NCI-H1930 (cell line): ENCODE measurements around the gene HDAC4.

ENCODE experiments used
- DNase-seq, 2 experiments: peaks; one replicate each; lab custom pipeline; 2025; lab: John Stamatoyannopoulos, UW

The HDAC4 gene

DNA sequence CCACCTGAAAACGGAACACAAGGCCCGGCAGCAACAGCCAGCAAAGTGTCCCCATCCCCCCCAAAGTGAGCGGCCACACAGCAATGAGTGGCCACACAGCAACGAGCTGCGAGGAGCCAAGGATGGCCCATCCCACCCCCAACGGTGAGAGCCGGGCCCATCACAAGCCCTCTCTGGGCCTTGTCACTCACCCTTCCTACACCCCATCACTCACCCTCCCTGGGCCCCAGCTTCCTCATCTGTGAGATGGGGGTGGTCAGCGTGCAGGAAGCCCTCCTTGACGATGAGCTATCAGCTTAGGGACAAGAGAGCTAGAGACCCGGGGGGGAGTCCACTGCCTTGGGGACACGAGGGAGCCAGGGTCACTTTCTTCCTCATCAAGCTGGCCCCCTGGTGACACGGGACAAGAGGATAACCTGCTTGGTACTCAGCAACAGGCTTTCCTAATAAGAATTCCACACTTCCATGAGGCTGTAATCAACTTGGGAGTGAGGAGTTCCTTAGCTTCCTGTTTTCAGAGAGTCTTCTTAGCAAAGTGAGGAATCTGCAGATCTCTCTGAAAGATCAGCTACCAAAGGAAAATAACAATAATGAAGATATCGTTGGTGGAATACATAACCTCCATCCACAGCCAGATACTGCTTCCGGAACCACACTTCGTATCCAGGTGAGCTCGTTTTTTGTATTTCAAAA is 92.8 kb downstream of the HDAC4 start:
- DNase-seq: no peak

DNA sequence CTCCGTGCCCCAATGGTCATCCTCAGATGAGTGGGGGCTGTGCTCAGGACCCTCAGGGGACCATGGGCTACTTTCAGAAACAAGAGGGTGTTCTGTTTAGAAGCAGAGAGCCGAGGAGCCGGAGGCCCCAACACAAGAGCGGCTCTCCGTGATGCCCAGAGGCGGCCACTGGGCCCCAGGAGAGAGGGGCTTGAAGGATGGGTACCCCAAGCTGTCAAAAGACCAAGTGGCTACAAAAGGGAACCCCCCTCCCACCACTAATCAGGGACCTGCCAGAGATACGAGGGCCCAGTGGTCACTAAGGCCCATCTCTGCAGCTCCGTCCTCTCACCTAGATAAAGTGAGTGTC is 93.6 kb downstream of the HDAC4 start:
- DNase-seq: no peak

DNA sequence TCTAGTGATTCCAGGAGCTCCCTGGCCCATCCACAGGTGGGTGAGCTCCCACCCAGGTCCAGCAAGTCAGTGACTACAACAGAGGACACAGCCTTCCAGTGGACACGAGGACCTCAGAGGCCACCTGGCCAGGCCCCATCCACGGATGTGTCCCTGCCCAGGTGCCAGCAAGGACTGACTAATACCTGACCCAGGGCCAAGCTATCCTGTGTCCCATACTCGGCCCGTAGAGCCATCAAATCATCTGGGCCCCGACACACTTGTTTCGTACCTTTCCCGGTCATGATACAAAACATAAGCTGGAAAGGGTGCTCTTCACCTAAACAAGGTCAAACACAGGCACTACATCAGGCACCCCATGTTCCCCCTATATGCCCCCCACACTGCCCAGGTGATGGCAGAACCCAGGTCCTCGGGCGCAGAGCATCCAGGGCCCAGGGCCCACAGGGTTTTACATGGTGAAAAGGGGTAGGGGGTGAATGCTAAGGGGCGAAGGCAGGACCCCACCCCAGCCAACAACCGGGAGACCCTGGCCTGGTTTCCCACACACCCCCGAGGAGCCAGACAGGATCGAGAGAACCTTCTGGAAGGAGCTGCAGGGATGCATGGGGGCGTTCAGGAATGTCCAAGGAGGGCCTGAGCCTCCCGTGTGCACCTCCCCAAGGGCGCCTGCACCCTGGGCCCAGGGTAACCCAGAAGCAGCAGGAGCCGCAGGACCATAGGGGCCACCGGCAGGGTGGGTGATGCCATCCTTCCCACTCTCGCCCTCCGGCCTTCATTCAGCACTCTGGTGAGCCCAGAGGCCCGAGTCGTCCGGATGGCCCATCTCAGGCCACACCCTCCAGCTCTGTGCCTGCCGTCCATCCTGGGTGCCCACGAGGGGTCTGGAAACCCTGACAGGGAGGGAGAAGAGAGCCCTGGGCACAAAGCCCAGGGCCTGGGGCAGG is 94.3 kb downstream of the HDAC4 start:
- DNase-seq: no peak

DNA sequence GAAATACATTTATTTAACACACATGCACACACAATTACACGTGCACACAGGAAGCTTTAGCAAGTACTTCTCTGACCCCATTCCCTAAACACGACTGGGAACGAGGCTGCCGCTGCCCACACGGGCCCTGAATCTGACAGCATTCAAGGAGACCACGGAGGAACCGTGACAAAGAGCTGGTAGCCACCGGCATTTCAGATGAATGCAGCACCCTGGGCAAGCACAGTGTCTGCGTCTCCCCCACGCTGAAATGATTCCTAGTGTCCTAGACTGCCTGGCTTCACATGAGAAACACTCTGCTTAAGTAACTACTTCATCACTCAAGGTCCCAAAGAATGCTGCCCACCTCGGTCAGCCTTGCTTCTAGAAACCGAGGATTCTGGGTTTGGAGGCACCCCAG is 95.0 kb downstream of the HDAC4 start:
- no peak for DNase-seq

DNA sequence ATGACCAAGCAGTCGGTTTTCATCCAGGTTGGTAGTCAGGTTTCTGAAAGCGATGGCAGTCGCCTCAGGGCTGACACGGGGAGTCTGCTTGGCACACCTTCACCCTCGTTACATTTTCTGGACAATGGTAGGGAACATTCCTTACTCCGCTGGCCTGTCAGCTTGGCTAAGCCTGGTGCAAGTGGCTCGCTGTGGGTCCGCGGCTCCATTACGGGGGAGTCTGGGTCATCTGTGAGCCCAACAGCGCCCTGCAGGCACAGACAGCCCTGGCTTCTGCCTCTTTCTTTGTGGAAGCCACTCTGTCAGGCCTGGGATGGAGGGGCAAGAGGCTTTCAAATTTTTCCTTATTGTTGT is 95.6 kb downstream of the HDAC4 start:
- no peak for DNase-seq

DNA sequence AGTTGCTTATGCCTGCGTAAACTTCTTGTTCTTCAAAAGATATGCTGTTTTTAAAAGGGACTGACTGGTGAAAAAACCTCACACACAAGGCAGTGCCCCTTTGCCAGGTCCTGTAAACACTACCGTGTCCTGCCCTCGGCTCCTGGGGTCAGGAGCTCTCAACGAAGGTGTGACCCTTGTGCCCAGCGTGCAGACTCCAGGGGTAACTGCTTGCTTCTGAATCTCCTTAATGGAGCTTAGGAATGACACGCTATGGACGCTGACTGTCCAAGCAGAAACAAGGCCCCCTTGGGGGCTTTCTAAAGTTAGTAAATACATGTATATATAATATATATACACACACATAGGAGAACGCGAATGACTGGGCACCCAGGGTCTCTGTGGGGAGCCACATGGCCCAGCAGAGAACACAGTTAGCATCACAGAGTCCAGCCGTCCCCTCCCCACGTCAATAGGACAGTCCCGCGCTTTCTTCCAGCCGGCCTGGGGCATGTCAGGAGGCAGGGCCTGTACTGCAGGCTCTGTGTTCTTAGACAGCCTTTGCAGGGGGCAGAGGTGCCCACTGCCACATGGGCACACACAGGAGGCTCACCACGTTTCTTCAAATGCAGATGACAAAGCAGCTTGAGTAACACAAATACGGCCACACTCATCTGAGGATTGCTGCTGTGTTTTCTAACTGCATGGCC is 96.1 kb downstream of the HDAC4 start:
- no peak for DNase-seq

DNA sequence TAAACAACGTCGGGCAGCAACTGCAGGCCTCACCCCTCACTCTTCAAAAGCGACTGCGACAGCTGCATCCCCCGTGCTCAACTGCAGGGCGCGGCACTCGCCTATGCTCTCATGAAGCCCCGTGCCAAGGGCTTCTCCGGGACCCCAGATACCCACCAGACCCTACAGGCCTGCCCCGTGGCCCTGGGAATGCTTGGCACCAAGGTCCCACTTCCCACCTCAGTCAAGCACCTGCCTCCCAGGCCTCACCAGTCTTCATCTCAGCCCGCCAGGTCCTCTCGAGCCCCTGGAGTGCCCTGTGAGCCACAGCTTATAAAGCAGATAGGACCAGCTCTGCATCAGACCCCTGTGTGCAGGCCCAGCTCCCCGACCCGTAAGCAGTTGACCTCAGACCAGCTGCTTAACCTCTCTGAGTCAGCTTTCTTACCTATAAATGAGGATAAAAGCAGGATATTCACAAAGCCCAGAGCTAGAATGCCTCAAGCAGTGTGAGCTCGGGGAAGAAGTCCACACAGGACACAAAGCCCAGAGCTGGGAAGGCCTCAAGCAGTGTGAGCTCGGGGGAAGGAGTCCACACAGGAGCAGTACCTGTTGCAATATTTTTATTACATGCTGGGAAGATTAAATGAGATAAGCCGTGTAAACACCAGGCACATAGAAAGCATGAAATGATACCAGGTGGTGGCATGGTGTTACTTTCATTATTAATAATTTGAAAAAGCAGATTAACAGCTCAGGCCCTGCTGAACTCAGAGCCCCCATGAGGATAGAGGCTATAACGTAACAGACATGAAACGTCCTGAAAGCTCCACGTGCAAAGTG is 96.9 kb downstream of the HDAC4 start:
- DNase-seq: no peak

DNA sequence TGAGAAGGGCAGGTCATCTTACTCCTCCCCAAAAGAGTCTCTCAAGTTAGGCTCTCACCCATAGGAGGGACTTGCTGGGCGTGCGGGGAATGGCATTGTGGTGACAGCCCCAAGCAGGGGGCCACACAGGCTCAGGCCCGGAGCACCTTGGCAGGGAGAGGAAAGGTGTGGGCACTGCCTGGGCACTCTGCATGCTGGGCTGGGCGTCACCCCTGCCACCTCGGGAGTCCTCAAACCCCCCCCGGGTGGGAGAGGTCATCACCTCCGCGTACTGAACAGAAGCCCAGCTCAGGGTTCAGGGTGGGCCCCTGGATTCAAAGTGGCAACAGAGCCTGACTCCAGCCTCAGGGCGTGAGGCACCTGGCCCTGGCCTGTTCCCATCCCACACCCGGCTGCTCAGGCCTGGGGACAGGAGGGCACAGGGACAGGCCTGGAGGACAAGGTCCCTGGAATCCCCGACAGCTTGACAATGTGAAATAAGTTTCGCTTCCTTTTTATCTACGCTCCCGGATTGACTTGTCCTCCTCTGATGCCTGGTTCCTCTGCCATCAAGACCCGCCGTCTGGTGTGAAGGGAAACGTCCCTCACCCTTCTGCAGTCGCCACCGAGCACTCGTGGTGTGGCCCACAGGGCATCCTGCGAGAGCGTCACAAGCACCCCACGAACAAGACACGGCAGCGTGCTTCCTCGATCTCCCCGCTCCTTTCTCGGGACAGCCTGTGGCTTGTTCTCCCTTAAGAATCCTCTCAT is 97.8 kb downstream of the HDAC4 start:
- DNase-seq: no peak

DNA sequence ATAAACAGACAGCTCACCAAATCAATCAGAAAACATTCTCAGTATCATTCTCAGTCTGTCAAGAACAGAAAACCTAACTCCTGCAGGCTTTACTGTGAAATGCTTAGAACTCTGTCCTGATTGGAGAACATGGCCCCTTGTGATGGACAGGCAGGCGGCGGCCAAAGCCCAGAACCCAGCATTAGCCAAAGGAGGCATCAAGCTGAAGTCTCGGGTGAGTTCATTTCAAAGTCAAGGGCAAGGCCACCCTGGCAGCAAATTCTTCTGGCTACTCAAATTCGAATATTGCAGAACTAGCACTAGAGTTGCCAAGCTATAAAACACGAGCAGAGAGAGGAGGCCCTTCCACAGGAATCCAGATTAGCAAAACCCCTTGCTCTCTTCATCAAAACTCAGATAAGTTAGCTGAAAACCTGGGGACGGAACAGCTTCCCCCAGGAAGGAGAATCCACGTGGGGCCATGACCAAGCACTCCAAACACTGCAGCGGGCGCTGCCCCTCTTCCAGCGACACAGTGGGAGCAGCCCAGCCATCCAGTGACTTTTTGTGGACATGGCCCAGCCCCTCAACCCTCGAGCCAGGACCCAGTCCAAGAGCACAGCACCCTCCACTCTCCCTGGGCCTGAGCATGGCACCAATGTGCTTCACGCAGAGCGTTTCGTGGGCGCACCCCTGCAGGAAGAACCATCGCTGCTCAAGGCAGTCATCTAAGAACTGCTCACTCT is 98.6 kb downstream of the HDAC4 start:
- no peak for DNase-seq

DNA sequence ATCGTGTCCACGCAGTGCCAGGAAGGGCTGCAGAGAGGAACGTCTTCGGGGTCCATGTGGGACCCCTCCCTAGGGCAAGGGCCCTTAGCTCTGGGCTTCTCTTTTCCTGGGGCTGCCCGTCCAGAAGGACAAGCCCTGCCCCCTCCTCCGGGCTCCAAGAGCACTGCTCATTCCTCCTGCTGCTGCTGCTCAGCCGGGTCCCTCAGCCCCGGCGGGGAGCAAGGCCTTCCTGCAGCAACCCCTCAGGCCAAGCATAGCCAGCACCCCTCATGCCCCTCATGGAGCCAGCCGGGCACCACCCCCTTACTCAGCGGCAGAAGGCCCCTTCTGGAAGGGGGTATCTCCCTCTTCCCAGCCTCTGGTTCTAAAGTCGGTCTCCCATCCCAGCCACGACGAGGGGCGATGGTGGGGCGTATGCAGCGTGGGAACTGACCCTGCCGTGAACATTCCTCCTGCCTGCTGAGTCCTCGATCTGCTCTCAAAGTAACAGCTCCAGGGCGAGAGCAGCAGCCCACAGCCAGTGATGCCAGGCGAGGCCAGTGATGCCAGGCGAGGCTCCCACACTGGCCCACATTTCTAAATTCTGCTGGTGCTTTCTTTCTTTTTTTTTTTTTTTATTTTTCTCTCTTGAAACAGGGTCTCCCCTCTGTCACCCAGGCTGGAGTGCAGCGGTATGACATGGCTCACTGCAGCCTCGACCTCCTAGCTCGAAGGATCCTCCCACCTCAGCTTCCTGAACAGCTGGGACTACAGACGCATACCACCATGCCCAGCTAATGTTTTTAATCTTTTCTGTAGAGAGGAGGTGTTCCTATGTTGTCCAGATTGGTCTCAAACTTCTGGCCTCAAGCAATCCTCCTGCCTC is 99.7 kb downstream of the HDAC4 start:
- DNase-seq: no peak

DNA sequence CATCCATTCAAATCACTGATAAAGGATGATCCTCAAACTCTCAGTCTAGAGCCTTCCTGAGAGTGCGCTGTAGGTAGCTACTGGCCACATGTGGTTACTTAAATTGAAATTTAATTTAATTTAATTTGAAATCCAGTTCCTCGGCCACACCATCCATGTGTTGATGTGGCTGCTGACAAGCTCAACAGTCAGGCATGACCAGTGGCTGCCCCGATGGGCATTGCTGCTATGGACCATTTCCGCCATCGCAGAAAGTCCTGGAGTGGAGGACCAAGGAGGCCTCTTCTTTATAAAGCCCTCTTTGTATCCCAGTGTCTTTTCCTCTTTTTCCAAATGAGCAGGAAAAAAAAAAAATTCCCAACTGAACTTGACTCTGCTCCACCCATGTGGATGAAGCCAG is 100.6 kb downstream of the HDAC4 start:
- no peak for DNase-seq

DNA sequence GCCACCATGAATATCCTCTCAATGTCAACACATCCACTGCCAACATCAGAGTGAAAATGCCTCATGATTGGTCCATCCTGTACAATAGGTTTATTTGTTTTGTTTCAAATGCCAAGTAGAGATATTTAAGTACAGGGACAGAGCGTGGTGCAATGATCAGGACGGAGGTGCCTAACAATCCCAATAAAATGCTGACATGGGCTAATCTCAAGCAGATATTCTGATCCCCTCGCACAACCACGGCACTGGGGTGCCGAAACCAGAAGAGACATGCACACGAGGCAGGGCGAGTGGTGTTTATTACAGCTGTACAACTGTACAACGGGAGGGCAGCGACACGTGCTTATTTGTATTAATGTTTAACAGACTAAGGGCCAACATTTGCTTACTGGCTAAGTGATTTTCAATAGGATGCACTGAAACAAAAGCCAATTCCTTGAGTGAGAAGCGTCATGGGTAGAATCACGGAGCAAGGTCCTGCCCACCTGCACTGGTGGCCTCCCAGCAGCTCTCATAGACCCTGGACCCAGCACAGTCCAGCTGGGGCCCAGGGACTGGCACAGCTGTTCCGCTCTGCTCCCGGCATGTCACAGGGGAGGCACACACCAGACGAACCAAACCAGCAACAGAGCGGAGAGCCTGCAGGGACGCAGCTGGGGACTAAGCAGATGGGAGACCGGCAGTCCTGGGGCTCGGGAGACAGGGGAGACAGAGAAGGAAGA is 101.4 kb downstream of the HDAC4 start:
- DNase-seq: no peak

DNA sequence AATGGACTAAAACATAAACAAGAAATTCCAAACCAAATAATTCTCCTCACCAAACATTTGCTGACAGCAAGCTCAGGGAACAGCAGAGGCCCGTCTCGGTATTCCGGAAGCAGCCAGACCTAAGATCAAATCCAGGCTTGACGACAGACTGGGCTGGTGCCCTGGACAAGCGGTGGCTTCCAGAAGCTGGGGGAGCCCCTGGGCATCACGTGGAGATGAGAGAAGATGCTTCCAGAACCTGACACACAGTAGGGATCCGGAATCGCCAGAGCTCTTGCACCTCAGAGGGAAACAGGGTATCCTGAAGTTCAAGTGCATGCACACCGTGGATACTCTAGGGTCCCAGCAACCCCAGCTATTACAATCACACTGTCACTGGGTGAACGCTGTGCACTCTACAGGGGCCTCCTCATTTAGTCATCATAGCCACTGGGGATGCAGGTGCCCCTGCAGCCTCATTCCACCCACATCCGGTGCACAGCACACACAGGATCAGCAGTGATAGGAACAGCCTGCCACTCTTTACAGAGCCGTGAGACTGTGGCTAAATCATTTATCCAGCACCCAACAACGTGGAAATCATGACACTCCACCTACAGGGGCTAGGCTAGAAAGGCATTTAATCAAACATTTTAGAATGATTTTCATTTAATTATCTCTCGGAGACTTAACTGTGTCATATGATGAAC is 102.6 kb downstream of the HDAC4 start:
- DNase-seq: no peak

DNA sequence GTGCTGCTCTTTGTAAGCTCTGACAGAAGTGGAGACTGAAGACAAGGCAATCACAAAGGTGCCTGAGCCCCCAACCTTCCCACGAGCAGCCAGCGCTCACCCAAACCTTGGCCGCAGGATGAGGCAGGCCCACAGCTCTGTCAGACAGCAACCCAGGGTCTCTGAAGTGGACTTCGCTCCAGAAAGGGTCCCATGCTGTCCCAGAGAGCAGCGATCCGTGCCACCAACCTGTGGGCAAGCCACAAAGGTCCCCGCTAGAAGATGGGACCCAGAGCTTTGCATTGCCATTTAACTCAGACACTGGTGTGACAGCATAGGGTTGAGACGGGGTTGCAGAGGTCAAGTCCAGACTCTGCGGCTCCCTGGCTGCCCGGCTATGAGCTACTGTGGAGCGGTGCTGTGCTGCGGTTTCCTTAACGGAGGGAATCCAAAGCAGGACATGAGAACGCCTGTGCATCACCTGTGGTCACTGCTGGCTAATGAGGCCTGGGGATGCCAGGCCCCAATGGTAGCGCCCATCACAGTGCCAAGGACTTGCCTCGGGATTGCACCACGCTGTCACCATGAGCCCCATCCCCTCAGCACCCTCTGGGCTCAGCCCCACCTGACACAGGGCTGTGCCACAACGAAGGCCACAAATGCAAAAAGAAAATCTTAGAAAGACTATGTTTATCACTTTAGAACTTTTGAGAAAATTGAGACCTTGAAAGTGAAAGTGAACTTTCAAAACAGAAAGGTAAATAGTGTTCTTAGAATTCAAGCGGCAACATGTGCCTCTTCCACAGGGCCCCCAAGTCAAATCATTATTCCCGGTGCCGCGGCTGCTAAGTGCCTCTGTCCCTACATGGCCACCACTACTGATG is 103.4 kb downstream of the HDAC4 start:
- no peak for DNase-seq

DNA sequence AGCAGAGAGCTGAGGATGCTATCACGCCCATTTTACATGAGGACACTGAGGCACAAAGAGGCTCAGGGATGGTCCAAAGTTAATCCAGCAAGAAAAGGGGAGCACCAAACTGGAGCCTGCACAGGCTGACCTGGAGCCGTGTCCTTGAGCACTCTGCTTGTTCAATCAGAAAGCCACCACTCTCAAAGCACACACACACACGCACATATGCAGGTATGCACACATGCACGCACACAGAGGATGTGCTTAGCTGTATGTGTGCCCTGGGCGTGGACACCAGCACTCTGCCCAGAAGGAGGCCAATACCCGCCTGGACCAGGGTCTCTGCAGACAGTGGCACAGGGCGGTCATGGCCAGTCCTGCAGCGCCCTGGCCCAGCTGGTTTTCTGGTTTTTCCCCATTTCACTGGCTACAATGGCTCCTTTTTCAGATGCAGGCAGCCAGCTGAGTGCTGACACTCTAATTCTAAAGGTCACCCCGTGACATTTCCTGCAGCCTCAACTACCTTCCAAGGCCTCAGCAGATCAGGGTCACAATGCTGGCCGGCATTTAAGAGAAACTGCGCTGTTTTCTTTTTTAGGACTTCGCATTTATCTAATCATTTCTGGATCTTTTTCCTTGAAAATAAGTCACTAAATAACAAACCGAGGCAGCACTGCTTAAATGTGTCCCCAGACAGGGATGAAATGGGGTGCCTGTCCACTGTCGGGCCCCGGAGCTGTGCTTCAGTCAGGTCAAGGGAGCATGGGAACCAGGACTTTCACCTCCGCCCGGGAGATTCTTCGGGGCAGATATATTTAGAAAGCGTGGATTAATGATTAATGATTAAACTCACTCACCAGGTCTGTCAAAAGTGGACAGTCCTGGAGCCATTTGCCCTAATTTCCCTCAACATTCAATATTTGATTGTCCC is 104.5 kb downstream of the HDAC4 start:
- DNase-seq: no peak

DNA sequence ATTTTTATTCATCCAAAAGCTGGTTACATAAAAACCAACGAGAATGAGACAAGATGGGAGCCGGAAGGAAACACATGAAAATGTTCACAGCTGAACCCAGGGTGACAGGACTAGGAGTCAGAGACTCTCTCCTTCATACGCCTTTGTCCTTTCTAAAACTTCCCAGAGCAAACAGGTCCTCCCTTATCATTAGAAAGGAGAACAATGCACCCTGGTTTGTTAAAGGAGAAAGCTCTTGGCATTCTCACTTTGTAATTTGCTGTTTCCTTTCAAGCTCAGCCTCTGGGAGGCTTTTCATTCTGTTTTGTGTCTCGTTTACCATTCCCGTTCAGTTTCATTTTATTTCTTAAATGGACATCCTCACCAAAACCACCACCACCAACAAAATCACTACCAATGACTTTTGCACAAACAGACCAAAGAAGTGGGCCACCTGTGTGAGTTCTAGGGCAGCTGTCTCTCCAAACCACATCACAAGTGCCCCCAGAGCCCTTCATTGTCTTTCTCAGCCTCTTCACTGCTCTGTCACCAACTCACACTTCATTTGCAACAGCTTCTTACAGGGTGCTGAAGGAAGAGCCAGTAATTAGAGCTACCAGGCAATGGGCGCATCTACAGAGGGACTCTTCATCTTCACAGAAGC is 105.3 kb downstream of the HDAC4 start:
- no peak for DNase-seq
